OCI-LY3 (cell line): ENCODE measurements around the gene SRPK2.

Experiments used
- H2AFZ ChIP-seq: fragments of 200-600, 300-600 bp; shearing (Covaris generic); 2 replicates; pipeline ENCODE4 v1.6.0; 2014; ENCODE audit warnings: antibody characterized with exemption, low read depth, low read length
- H3K27ac ChIP-seq: fragments of 200-600, 300-600 bp; sonication (generic); 2 replicates; pipeline ENCODE4 v1.5.1; 2014; ENCODE audit warnings: mild to moderate bottlenecking, low read length, moderate library complexity, mixed read lengths
- H3K27me3 ChIP-seq: fragments of 200-600, 300-600 bp; sonication (generic); 2 replicates; pipeline ENCODE4 v1.6.1; 2014; ENCODE audit warnings: low read depth, low read length, mixed read lengths
- H3K36me3 ChIP-seq: fragments of 200-600, 300-600 bp; sonication (generic); replicated peaks from 2 replicates; pipeline ENCODE3; 2014; ENCODE audit warnings: low read depth, low read length, mixed read lengths
- H3K4me1 ChIP-seq: fragments of 300-600, 200-600 bp; sonication (generic); 2 replicates; pipeline ENCODE4 v1.6.1; 2014; ENCODE audit warnings: low read length, mixed read lengths
- H3K4me2 ChIP-seq: fragments of 200-600, 300-600 bp; sonication (generic); 2 replicates; pipeline ENCODE4 v1.6.1; 2014; ENCODE audit warnings: low read length, mixed read lengths
- H3K4me3 ChIP-seq: fragments of 300-600, 200-600 bp; sonication (generic); 2 replicates; pipeline ENCODE4 v1.5.1; 2014; ENCODE audit warnings: antibody characterized with exemption, mild to moderate bottlenecking, low read length, moderate library complexity
- H3K79me2 ChIP-seq: fragments of 300-600, 200-600 bp; shearing (Covaris generic); 2 replicates; pipeline ENCODE4 v1.6.1; 2014; ENCODE audit warnings: mild to moderate bottlenecking, low read length, mixed read lengths
- H3K9ac ChIP-seq: fragments of 300-600, 200-600 bp; shearing (Covaris generic); 2 replicates; pipeline ENCODE4 v1.6.0; 2014; ENCODE audit warnings: mild to moderate bottlenecking, low read length, moderate library complexity
- H3K9me3 ChIP-seq: fragments of 200-600, 300-600 bp; shearing (Covaris generic); 2 replicates; pipeline ENCODE4 v1.6.1; 2014; ENCODE audit warnings: low read length, mixed read lengths; ENCODE audit not compliant: insufficient read depth
- H4K20me1 ChIP-seq: fragments of 200-600, 300-600 bp; sonication (generic); 2 replicates; pipeline ENCODE4 v1.6.1; 2016; ENCODE audit warnings: low read length, mixed read lengths; ENCODE audit not compliant: insufficient read depth
- CTCF ChIP-seq: fragments of 200-600, 300-600 bp; sonication (generic); IDR thresholded peaks from 2 replicates; pipeline ENCODE4 v1.5.1; 2014; ENCODE audit warnings: antibody characterized with exemption, low read length, low read depth
- EZH2phosphoT487 ChIP-seq: fragments of 200-600 bp; shearing (Covaris generic); IDR thresholded peaks from 2 replicates; pipeline ENCODE4 v1.6.1; 2018; ENCODE audit warnings: antibody characterized with exemption, mixed run types, low read depth

SRPK2 gene

GRCh38 chr7:105112440-105113418 lies 276.0 kb downstream of the SRPK2 start:
- H3K27ac ChIP-seq = no peak overlapping the region
- peaks cover 19% of the 10 kb centered on the region for H3K79me2 ChIP-seq

GRCh38 chr7:105107458-105107857 lies 281.3 kb downstream of the SRPK2 start:
- no peak overlapping the region for H3K9ac ChIP-seq
- peaks cover 83% of the 10 kb centered on the region for H3K36me3 ChIP-seq
- no peak overlapping the region for H3K4me2 ChIP-seq
- no peak overlapping the region for H2AFZ ChIP-seq
- peaks cover 22% of the 10 kb centered on the region for H4K20me1 ChIP-seq
- H3K27ac ChIP-seq = no peak overlapping the region
- no peak for TF ChIP-seq EZH2phosphoT487
- no peak for TF ChIP-seq CTCF
- no peaks in the 10 kb centered on the region for H3K27me3 ChIP-seq
- H3K79me2 ChIP-seq = peaks cover 27% of the 10 kb centered on the region
- H3K4me1 ChIP-seq = peaks cover 10% of the 10 kb centered on the region
- H3K9me3 ChIP-seq = no peaks in the 10 kb centered on the region
- H3K4me3 ChIP-seq = no peak overlapping the region

More at GRCh38 chr7:105112440-105113418, 276.0 kb downstream of the SRPK2 start:
- Histone ChIP-seq H2AFZ (no peak overlapping the region), H4K20me1 (peaks cover 36% of the 10 kb centered on the region), H3K36me3 (peaks cover 81% of the 10 kb centered on the region), H3K4me1 (no peaks in the 10 kb centered on the region), H3K9me3 (no peaks in the 10 kb centered on the region), H3K4me2 (no peak overlapping the region), H3K9ac (no peak overlapping the region), H3K27me3 (no peaks in the 10 kb centered on the region), H3K4me3 (no peak overlapping the region)
- TF ChIP-seq EZH2phosphoT487 = no peak

GRCh38 chr7:105106473-105106872 lies 282.2 kb downstream of the SRPK2 start:
- Histone ChIP-seq H3K79me2 (peaks cover 21% of the 10 kb centered on the region), H3K9ac (no peak overlapping the region), H3K27me3 (no peaks in the 10 kb centered on the region), H3K4me1 (peaks cover 18% of the 10 kb centered on the region), H2AFZ (no peak overlapping the region), H3K36me3 (peaks cover 74% of the 10 kb centered on the region), H4K20me1 (peaks cover 15% of the 10 kb centered on the region), H3K4me2 (no peak overlapping the region), H3K27ac (no peak overlapping the region), H3K9me3 (no peaks in the 10 kb centered on the region), H3K4me3 (no peak overlapping the region)
- TF ChIP-seq CTCF = no peak
- TF ChIP-seq EZH2phosphoT487 = no peak

- TF ChIP-seq EZH2phosphoT487 (no peak), CTCF (no peak)
Measured at GRCh38 chr7:105105579-105105978, 283.1 kb downstream of the SRPK2 start.

More at GRCh38 chr7:105105579-105105978, 283.1 kb downstream of the SRPK2 start:
- Histone ChIP-seq H3K4me2 (no peak overlapping the region), H3K9ac (no peak overlapping the region), H3K9me3 (no peaks in the 10 kb centered on the region), H3K27ac (no peak overlapping the region), H3K27me3 (no peaks in the 10 kb centered on the region), H3K36me3 (peaks cover 70% of the 10 kb centered on the region), H3K79me2 (peaks cover 30% of the 10 kb centered on the region), H4K20me1 (peaks cover 23% of the 10 kb centered on the region), H3K4me3 (no peak overlapping the region), H2AFZ (no peak overlapping the region), H3K4me1 (peaks cover 27% of the 10 kb centered on the region)
